Peyer's patch (tissue), 4 donors: ENCODE measurements around the gene OR1I1. TPM values are rescaled to one million over a fixed set of nuclear protein-coding genes. Genes with fewer than 3 reads are reported as not detected.

Experiments
- DNase-seq, 3 donors: peaks; one replicate each; pipeline ENCODE4 v3.0.0-alpha.2; 2017 to 2019
- H3K27ac ChIP-seq, 4 donors: fragments of 200-600 bp; sonication (generic); one replicate each; pipeline ENCODE4 v1.5.1; 2016 to 2019
- H3K27me3 ChIP-seq, 2 donors: fragments of 200-600 bp; sonication (generic); one replicate each; pipeline ENCODE4 v1.5.1; 2019
- H3K36me3 ChIP-seq, 3 donors: fragments of 200-600 bp; sonication (generic); one replicate each; pipeline ENCODE4 v1.5.1; 2016 to 2019
- H3K4me1 ChIP-seq, 4 donors: fragments of 200-600 bp; sonication (generic); one replicate each; pipeline ENCODE4 v1.5.1; 2016 to 2019
- H3K4me3 ChIP-seq, 4 donors: fragments of 200-600 bp; sonication (generic); 1 replicate in 3 of 4; 2 replicates in 1 of 4; pipeline ENCODE4 v1.5.1; 2016 to 2019; ENCODE audit warnings: mild to moderate bottlenecking in 1 of 4
- H3K9me3 ChIP-seq, 4 donors: fragments of 200-600 bp; sonication (generic); one replicate each; pipeline ENCODE4 v1.5.1; 2016 to 2019; ENCODE audit warnings: mild to moderate bottlenecking in 1 of 4
- POLR2A ChIP-seq, 2 donors: fragments of 450-650 bp; IDR thresholded peaks; one replicate each; pipeline ENCODE4 v1.5.1; 2017; ENCODE audit warnings: antibody characterized with exemption in 2 of 2, mild to moderate bottlenecking in 2 of 2, moderate library complexity in 2 of 2
- total RNA-seq, 4 donors: library from RNA; depleted of rRNA; stranded (reverse); fragments of >200 nt; gene quantifications; one replicate each; pipeline ENCODE4 v1.1.0, GENCODE V29; 2016
- TF ChIP-seq, protein P1 (sequence below), 6 experiments: fragments of 450-650 bp in 4 of 6; fragments of 200-600 bp in 2 of 6; sonication (generic) in 1 of 6; IDR thresholded peaks; one replicate each; pipeline ENCODE4 v1.5.1; 2017 to 2019; ENCODE audit warnings: antibody characterized with exemption in 6 of 6, mild to moderate bottlenecking in 3 of 6, moderate library complexity in 1 of 6

The OR1I1 gene
- total RNA-seq, 4 donors from 2014 or later, result not detected

DNA sequence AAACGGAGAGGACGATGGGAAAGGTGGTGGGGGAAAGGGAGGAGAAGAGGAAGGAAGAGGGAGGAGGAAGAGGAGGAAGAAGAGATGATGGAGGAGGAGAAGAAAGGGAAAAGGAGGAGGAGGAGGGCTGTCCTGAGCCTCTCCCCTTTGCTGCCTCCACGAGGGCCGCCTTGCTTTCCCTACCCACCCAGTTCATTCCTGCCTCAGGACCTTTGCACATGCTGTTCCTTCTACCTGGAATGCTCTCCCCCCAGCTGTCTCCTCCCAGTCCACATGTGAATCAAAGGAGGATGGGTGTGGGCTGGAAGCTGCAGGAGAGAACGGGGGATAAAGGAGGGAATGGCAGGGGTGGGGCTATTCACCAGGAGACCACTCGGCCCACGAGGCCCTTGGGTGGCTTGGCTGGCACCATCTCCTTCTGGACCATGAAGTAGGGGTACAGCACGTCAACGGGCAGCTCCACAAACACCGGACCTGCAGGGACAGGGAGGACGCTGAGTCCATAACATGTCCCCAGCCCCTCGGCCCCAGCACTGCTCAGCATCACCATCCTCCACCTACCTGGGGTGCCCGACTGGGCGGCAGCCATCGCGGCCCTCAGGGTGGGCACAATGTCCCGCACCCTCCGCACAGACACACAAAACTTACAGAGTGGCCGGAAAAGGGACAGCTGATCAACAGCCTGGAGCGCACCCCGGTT, 40.5 kb downstream of the OR1I1 start:
- H3K27ac ChIP-seq, result no peak overlapping the region
- no peaks in the 10 kb centered on the region for H3K9me3 ChIP-seq
- no peaks in the 10 kb centered on the region for H3K27me3 ChIP-seq
- H3K36me3 ChIP-seq, result peaks cover 0 to 53% (median 0%) of the 10 kb centered on the region in 3 donors
- H3K4me1 ChIP-seq, result peaks cover 0 to 10% (median 2%) of the 10 kb centered on the region in 4 donors
- no peak for DNase-seq
- H3K4me3 ChIP-seq, result no peak overlapping the region
- TF ChIP-seq, protein P1, sequence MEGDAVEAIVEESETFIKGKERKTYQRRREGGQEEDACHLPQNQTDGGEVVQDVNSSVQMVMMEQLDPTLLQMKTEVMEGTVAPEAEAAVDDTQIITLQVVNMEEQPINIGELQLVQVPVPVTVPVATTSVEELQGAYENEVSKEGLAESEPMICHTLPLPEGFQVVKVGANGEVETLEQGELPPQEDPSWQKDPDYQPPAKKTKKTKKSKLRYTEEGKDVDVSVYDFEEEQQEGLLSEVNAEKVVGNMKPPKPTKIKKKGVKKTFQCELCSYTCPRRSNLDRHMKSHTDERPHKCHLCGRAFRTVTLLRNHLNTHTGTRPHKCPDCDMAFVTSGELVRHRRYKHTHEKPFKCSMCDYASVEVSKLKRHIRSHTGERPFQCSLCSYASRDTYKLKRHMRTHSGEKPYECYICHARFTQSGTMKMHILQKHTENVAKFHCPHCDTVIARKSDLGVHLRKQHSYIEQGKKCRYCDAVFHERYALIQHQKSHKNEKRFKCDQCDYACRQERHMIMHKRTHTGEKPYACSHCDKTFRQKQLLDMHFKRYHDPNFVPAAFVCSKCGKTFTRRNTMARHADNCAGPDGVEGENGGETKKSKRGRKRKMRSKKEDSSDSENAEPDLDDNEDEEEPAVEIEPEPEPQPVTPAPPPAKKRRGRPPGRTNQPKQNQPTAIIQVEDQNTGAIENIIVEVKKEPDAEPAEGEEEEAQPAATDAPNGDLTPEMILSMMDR (IDR thresholded peaks at IDR 0.05), result no peak
- no peak for TF ChIP-seq POLR2A (IDR thresholded peaks at IDR 0.05)

DNA sequence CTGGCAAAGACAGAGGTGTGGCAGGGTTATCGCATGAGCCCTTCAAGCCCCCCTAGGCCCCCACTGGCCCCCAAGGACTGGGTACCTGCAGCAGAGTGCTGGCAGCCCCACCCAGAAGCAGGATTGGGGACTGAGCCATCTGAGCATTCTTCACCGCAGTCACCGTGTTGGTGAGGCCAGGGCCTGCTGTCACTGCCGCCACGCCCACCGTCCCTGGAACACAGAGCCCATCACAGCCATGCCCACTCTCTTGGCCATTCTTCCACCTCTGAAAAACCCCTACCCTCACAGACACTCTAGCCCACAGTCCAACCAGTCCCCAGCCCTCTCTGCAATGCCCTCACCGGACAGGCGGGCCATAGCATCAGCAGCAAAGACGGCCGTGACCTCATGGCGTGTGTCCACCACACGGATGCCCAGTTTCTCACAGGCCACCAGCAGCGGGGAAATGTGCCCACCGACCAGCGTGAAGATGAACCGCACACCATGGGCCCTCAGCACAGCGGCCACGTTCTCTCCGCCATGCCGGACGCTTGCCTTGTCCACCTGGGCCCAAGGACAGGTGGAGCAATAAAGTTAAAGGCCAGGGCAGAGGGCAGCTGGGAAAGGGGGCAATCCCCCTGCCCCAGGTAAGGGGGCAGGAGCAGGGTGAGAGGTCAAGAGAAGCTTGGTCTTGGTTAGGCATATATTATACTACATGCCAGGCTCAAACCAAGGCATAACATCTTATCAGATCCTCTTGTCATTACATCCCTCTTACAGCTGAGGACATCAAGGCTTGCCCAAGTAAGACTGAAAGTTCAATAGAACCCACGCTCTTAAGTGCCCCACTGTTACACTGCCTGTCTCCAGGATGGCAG, 41.2 kb downstream of the OR1I1 start:
- H3K9me3 ChIP-seq, result no peaks in the 10 kb centered on the region
- DNase-seq, result no peak
- H3K36me3 ChIP-seq, result peaks cover 0 to 45% (median 0%) of the 10 kb centered on the region in 3 donors
- H3K4me3 ChIP-seq, result peak overlapping the region in 2 of 4 donors; percentile 87 to 88
- H3K27me3 ChIP-seq, result no peaks in the 10 kb centered on the region
- TF ChIP-seq, protein P1 (IDR thresholded peaks at IDR 0.05), result no peak
- no peak for TF ChIP-seq POLR2A (IDR thresholded peaks at IDR 0.05)
- H3K27ac ChIP-seq, result peak overlapping the region in 3 of 4 donors; percentile 90 to 93 (median 91)
- peaks cover 0 to 10% (median 2%) of the 10 kb centered on the region in 4 donors for H3K4me1 ChIP-seq

DNA sequence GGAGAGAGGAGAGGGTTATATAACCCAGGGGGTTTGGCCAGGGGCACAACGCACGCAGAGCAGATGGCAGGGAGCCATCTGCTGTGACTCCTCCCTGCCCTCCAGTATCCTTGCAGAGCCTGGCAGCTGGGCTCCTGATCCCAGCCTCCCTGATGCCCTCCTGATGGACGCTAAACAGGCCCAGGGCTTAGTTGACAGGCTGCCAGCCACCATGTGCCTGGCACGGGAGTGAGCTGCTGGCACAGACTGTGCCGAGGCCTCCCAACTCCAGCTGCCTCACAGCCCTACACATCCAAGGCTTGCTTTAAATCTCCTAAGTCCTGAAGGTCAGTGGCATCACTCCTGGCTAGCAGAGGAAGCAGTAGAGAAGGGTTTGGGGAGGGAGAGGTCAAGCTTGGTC, 41.9 kb downstream of the OR1I1 start:
- peak in 1 of 3 donors; percentile 62 for DNase-seq
- Histone ChIP-seq H3K36me3 (peaks cover 0 to 39% (median 0%) of the 10 kb centered on the region in 3 donors), H3K4me3 (peak overlapping the region in 2 of 4 donors; percentile 87 to 88), H3K9me3 (no peaks in the 10 kb centered on the region), H3K4me1 (peaks cover 0 to 10% (median 2%) of the 10 kb centered on the region in 4 donors), H3K27ac (peak overlapping the region in 3 of 4 donors; percentile 90 to 93 (median 91)), H3K27me3 (no peaks in the 10 kb centered on the region)
- TF ChIP-seq, protein P1 (IDR thresholded peaks at IDR 0.05), result no peak
- no peak for TF ChIP-seq POLR2A (IDR thresholded peaks at IDR 0.05)

DNA sequence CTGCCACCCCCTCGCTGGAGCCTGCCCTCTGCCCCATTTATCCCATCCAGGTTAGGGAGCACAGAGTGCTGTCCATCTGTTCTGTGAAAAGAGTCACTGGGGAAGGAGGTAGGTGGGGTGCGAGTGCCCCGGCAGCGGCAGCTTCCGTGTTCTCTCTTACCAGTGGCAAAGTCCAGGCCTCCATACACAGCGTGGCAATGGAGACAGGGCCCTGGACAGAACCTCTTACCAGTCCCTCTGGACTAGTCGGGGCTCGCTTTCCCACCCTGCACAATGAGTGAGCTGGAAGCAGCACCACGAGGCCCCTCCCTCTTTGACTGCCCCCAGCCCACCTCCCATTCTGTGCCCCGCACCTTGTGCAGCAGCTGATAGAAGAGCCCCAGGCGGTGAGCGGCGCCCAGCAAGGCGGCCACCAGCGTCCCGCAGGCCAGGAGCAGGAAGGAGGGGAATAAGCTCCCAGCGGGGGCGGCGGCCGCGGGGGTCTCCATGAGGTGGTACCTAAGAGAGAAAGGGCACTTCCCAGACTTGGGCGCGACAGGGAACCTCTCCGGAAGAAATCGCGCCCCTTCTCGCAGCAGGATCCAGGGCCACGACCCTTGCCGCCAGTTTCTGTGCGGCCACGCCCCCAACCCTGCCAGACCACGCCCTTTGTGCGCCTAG, 42.7 kb downstream of the OR1I1 start:
- peak overlapping the region; percentile 63 to 88 (median 78) for H3K4me3 ChIP-seq
- H3K9me3 ChIP-seq, result no peaks in the 10 kb centered on the region
- H3K4me1 ChIP-seq, result peaks cover 0 to 10% (median 2%) of the 10 kb centered on the region in 4 donors
- peak overlapping the region; percentile 87 to 93 (median 90) for H3K27ac ChIP-seq
- no peaks in the 10 kb centered on the region for H3K27me3 ChIP-seq
- H3K36me3 ChIP-seq, result peaks cover 0 to 31% (median 0%) of the 10 kb centered on the region in 3 donors
- TF ChIP-seq POLR2A (IDR thresholded peaks at IDR 0.05), result peak in 1 of 2 donors; percentile 43
- TF ChIP-seq, protein P1 (IDR thresholded peaks at IDR 0.05), result no peak
- DNase-seq, result peak; percentile 20 to 82 (median 78)
